Astrocyte (in vitro differentiated cells and primary cell): ENCODE measurements around the gene IRF4. TPM values are rescaled to one million over a fixed set of nuclear protein-coding genes. Genes with fewer than 3 reads are reported as not detected.

ENCODE experiments used
- DNase-seq: peaks from one replicate; pipeline ENCODE4 v3.0.0-alpha.2; 2010; ENCODE audit warnings: low read depth
- FAIRE-seq: peaks from 2 replicates; lab custom pipeline; 2011; peaks lifted over from hg19 to GRCh38; lab: Jason Lieb, UNC
- H2AFZ ChIP-seq: 2 replicates; pipeline ENCODE4 v1.6.0; 2012; ENCODE audit warnings: low read depth, low read length, inconsistent platforms
- H3K27ac ChIP-seq: 2 replicates; pipeline ENCODE4 v1.5.1; 2011; ENCODE audit warnings: low read depth, low read length, inconsistent platforms
- H3K27me3 ChIP-seq: 2 replicates; pipeline ENCODE4 v1.6.0; 2011; ENCODE audit warnings: low read length, inconsistent platforms; ENCODE audit not compliant: insufficient read depth
- H3K36me3 ChIP-seq: 2 replicates; pipeline ENCODE4 v1.5.1; 2011; ENCODE audit warnings: low read length, inconsistent platforms; ENCODE audit not compliant: insufficient read depth
- H3K4me1 ChIP-seq: 2 replicates; pipeline ENCODE4 v1.5.1; 2011; ENCODE audit warnings: low read length, inconsistent platforms; ENCODE audit not compliant: insufficient read depth
- H3K4me2 ChIP-seq: 2 replicates; pipeline ENCODE4 v1.6.0; 2012; ENCODE audit warnings: low read length, inconsistent platforms
- H3K4me3 ChIP-seq: 2 replicates; pipeline ENCODE4 v1.5.1; 2011; ENCODE audit warnings: low read depth, mild to moderate bottlenecking, low read length, inconsistent platforms; ENCODE audit not compliant: insufficient read depth
- H3K79me2 ChIP-seq: 2 replicates; pipeline ENCODE4 v1.6.0; 2012; ENCODE audit warnings: mild to moderate bottlenecking, low read length, inconsistent platforms; ENCODE audit not compliant: insufficient read depth
- H3K9ac ChIP-seq: 2 replicates; pipeline ENCODE4 v1.6.0; 2012; ENCODE audit warnings: mild to moderate bottlenecking, low read length, inconsistent platforms
- H3K9me3 ChIP-seq: 2 replicates; pipeline ENCODE4 v1.5.1; 2012; ENCODE audit warnings: low read depth, mild to moderate bottlenecking, low read length, inconsistent platforms; ENCODE audit not compliant: insufficient read depth
- H4K20me1 ChIP-seq: 2 replicates; pipeline ENCODE4 v1.6.0; 2012; ENCODE audit warnings: low read length, inconsistent platforms; ENCODE audit not compliant: insufficient read depth
- H3K27ac Mint-ChIP-seq: one replicate; pipeline ENCODE4 v1.8.0; 2021; ENCODE audit warnings: mild to moderate bottlenecking, mixed read lengths; ENCODE audit not compliant: unreplicated experiment
- H3K27me3 Mint-ChIP-seq: one replicate; pipeline ENCODE4 v1.8.0; 2021; ENCODE audit warnings: low read depth, mixed read lengths; ENCODE audit not compliant: unreplicated experiment
- H3K36me3 Mint-ChIP-seq: one replicate; pipeline ENCODE4 v1.8.0; 2021; ENCODE audit warnings: low read depth, mixed read lengths; ENCODE audit not compliant: unreplicated experiment
- H3K4me1 Mint-ChIP-seq: one replicate; pipeline ENCODE4 v1.8.0; 2021; ENCODE audit warnings: low read depth, mixed read lengths; ENCODE audit not compliant: unreplicated experiment
- H3K4me3 Mint-ChIP-seq: one replicate; pipeline ENCODE4 v1.8.0; 2021; ENCODE audit warnings: mild to moderate bottlenecking, moderate library complexity, mixed read lengths; ENCODE audit not compliant: unreplicated experiment
- H3K9me3 Mint-ChIP-seq: one replicate; pipeline ENCODE4 v1.8.0; 2021; ENCODE audit warnings: mild to moderate bottlenecking, mixed read lengths; ENCODE audit not compliant: unreplicated experiment
- CTCF ChIP-seq: IDR thresholded peaks from 2 replicates; pipeline ENCODE4 v1.5.1; 2011; ENCODE audit warnings: low read depth, mild to moderate bottlenecking, inconsistent platforms, low read length, moderate library complexity; ENCODE audit not compliant: insufficient read depth
- EZH2 ChIP-seq: IDR thresholded peaks from 2 replicates; pipeline ENCODE4 v1.6.1; 2012; ENCODE audit warnings: mild to moderate bottlenecking, low read length, inconsistent platforms; ENCODE audit not compliant: insufficient read depth
- total RNA-seq: library from RNA; stranded (reverse); gene quantifications from 2 replicates; pipeline ENCODE4 v1.2.1, GENCODE V29; 2021

The IRF4 gene
- total RNA-seq, 1 donor from 2014 or later, result 0.30 TPM

GRCh38 chr6:412146-412886 lies 20.8 kb downstream of the IRF4 start:
- Histone ChIP-seq H3K4me3 (no peak overlapping the region), H4K20me1 (no peaks in the 10 kb centered on the region), H3K27me3 (peaks cover 41% of the 10 kb centered on the region), H3K4me2 (no peak overlapping the region), H2AFZ (no peak overlapping the region), H3K9me3 (no peaks in the 10 kb centered on the region), H3K79me2 (no peaks in the 10 kb centered on the region), H3K4me1 (no peaks in the 10 kb centered on the region), H3K27ac (no peak overlapping the region), H3K9ac (no peak overlapping the region), H3K36me3 (no peaks in the 10 kb centered on the region)
- no peak for DNase-seq
- TF ChIP-seq CTCF, result no peak
- no peak for TF ChIP-seq EZH2
- Mint-ChIP-seq H3K4me3 (no peak overlapping the region), H3K27ac (no peak overlapping the region), H3K36me3 (peaks cover 4% of the 10 kb centered on the region), H3K27me3 (peaks cover 20% of the 10 kb centered on the region), H3K9me3 (peaks cover 21% of the 10 kb centered on the region), H3K4me1 (no peaks in the 10 kb centered on the region)
- FAIRE-seq, result no peak

GRCh38 chr6:414447-414846 lies 22.9 kb downstream of the IRF4 start:
- H3K27me3 ChIP-seq, result peaks cover 42% of the 10 kb centered on the region
- no peaks in the 10 kb centered on the region for H3K9me3 ChIP-seq
- H3K4me3 ChIP-seq, result no peak overlapping the region
- no peak overlapping the region for H2AFZ ChIP-seq
- Mint-ChIP-seq H3K4me3 (no peak overlapping the region), H3K27me3 (peaks cover 27% of the 10 kb centered on the region), H3K27ac (no peak overlapping the region), H3K9me3 (peaks cover 18% of the 10 kb centered on the region), H3K36me3 (peaks cover 2% of the 10 kb centered on the region), H3K4me1 (no peaks in the 10 kb centered on the region)
- DNase-seq (no peak), FAIRE-seq (no peak)
- H3K79me2 ChIP-seq, result no peaks in the 10 kb centered on the region
- H3K27ac ChIP-seq, result no peak overlapping the region
- TF ChIP-seq EZH2 (no peak), CTCF (no peak)
- no peak overlapping the region for H3K4me2 ChIP-seq
- no peaks in the 10 kb centered on the region for H3K4me1 ChIP-seq
- no peaks in the 10 kb centered on the region for H3K36me3 ChIP-seq
- no peaks in the 10 kb centered on the region for H4K20me1 ChIP-seq
- H3K9ac ChIP-seq, result no peak overlapping the region

- Histone ChIP-seq H4K20me1 (no peaks in the 10 kb centered on the region), H3K27ac (no peak overlapping the region), H3K27me3 (peaks cover 43% of the 10 kb centered on the region), H3K4me1 (no peaks in the 10 kb centered on the region), H3K79me2 (no peaks in the 10 kb centered on the region), H3K9me3 (no peaks in the 10 kb centered on the region), H3K36me3 (no peaks in the 10 kb centered on the region), H2AFZ (no peak overlapping the region), H3K4me3 (no peak overlapping the region), H3K9ac (no peak overlapping the region), H3K4me2 (no peak overlapping the region)
- peaks cover 18% of the 10 kb centered on the region for H3K9me3 Mint-ChIP-seq
- peaks cover 27% of the 10 kb centered on the region for H3K27me3 Mint-ChIP-seq
- no peak for FAIRE-seq
- no peaks in the 10 kb centered on the region for H3K4me1 Mint-ChIP-seq
- no peak for DNase-seq
- no peak overlapping the region for H3K4me3 Mint-ChIP-seq
- H3K36me3 Mint-ChIP-seq, result peaks cover 2% of the 10 kb centered on the region
- H3K27ac Mint-ChIP-seq, result no peak overlapping the region
- TF ChIP-seq CTCF (no peak), EZH2 (no peak)
Measured at GRCh38 chr6:415087-415486, 23.5 kb downstream of the IRF4 start.
